HCT116 (cell line): ENCODE measurements around the gene COBL. TPM values are rescaled to one million over a fixed set of nuclear protein-coding genes. Genes with fewer than 3 reads are reported as not detected.

Source experiments
- ATAC-seq: fragments of 200-7000 bp; cut with Tn5 transposase; 2 replicates; pipeline ENCODE4 v1.9.1; 2020; ENCODE audit warnings: mild to moderate bottlenecking, moderate library complexity
- BruUV-seq: library from RNA; stranded (reverse); fragments of 400-500 nt; replicated peaks from 2 replicates; lab custom pipeline; 2021; lab: Mats Ljungman, UMichigan
- CTCF ChIA-PET: fragments of 300-600 bp; sonication (Branson Sonifier 250); formaldehyde crosslinking; loops from one replicate; lab custom pipeline; 2021; ENCODE audit warnings: antibody characterized with exemption; lab: Charles Lee
- POLR2A ChIA-PET: fragments of 300-600, 350-600 bp; sonication (Branson Sonifier 250); formaldehyde crosslinking; loops from one replicate; lab custom pipeline; 2021; ENCODE audit warnings: antibody characterized with exemption; lab: Charles Lee
- RAD21 ChIA-PET, 2 experiments: fragments of 300-600 bp; sonication (Branson Sonifier 250); formaldehyde crosslinking; loops; one replicate each; lab custom pipeline; 2023; ENCODE audit warnings: low total read pairs in 2 of 2; ENCODE audit not compliant: uncharacterized antibody in 2 of 2, unreplicated experiment in 2 of 2, low non-redundant PET in 1 of 2; lab: Charles Lee
- DNase-seq: peaks from one replicate; pipeline ENCODE4 v3.0.0-alpha.2; 2010; ENCODE audit warnings: low read depth, low spot score
- H2AFZ ChIP-seq: fragments of 200-600 bp; shearing (Covaris generic), sonication (generic); 2 replicates; pipeline ENCODE4 v1.6.1; 2017; ENCODE audit warnings: low read depth, mixed run types, mixed read lengths, antibody characterized with exemption, low read length; ENCODE audit not compliant: poor library complexity, severe bottlenecking
- H3K27ac ChIP-seq: 2 replicates; pipeline ENCODE4 v1.5.1; 2012; ENCODE audit warnings: low read depth, low read length
- H3K27me3 ChIP-seq: fragments of 200-600 bp; sonication (generic); 2 replicates; pipeline ENCODE4 v1.6.1; 2016; ENCODE audit warnings: mixed run types, low read length, mixed read lengths; ENCODE audit not compliant: insufficient read depth
- H3K36me3 ChIP-seq, 2 experiments: fragments of 200-500 bp in 1 of 2; fragments of 200-600 bp in 1 of 2; sonication (Bioruptor generic) in 1 of 2; sonication (generic) in 1 of 2; 2 replicates each; pipeline versions ENCODE4 v1.5.1 to v1.6.1; 2014 to 2016; ENCODE audit warnings: low read length in 2 of 2, inconsistent platforms in 1 of 2, mixed read lengths in 1 of 2, mixed run types in 1 of 2; ENCODE audit not compliant: insufficient read depth in 2 of 2, control insufficient read depth in 1 of 2
- H3K4me1 ChIP-seq, 2 experiments: fragments of 200-600 bp in 1 of 2; sonication (generic) in 1 of 2; 2 replicates each; pipeline versions ENCODE4 v1.5.1 to v1.6.1; 2012 to 2017; ENCODE audit warnings: low read length in 2 of 2, inconsistent platforms in 1 of 2, mild to moderate bottlenecking in 1 of 2, mixed read lengths in 1 of 2, mixed run types in 1 of 2, moderate library complexity in 1 of 2; ENCODE audit not compliant: insufficient read depth in 2 of 2, control insufficient read depth in 1 of 2
- H3K4me2 ChIP-seq: fragments of 200-600 bp; sonication (generic); 2 replicates; pipeline ENCODE4 v1.6.1; 2017; ENCODE audit warnings: mixed run types, low read length, mixed read lengths
- H3K4me3 ChIP-seq, 2 experiments: fragments of 200-600 bp in 1 of 2; sonication (generic) in 1 of 2; replicated peaks in 1 of 2; 2 replicates each; pipeline ENCODE4 v1.5.1; 2011 to 2016; ENCODE audit warnings: low read length in 2 of 2, control low read depth in 1 of 2, low read depth in 1 of 2, mild to moderate bottlenecking in 1 of 2, mixed read lengths in 1 of 2, mixed run types in 1 of 2
- H3K79me2 ChIP-seq: fragments of 200-600 bp; sonication (generic); 2 replicates; pipeline ENCODE4 v1.6.1; 2017; ENCODE audit warnings: mild to moderate bottlenecking, mixed run types, low read length, moderate library complexity, mixed read lengths; ENCODE audit not compliant: insufficient read depth
- H3K9ac ChIP-seq: fragments of 200-600 bp; sonication (generic); 2 replicates; pipeline ENCODE4 v1.6.1; 2016; ENCODE audit warnings: low read length, mixed read lengths
- H3K9me2 ChIP-seq: fragments of 200-600 bp; sonication (generic), shearing (Covaris generic); 2 replicates; pipeline ENCODE4 v1.6.1; 2017; ENCODE audit warnings: mixed run types, mild to moderate bottlenecking, moderate library complexity; ENCODE audit not compliant: insufficient read depth
- H3K9me3 ChIP-seq, 2 experiments: fragments of 200-500 bp in 1 of 2; fragments of 200-600 bp in 1 of 2; sonication (Bioruptor generic) in 1 of 2; sonication (generic) in 1 of 2; 2 replicates each; pipeline ENCODE4 v1.6.1; 2014 to 2017; ENCODE audit warnings: low read length in 2 of 2, mixed read lengths in 2 of 2, inconsistent platforms in 1 of 2, low read depth in 1 of 2, mild to moderate bottlenecking in 1 of 2, mixed run types in 1 of 2, moderate library complexity in 1 of 2; ENCODE audit not compliant: control insufficient read depth in 1 of 2, insufficient read depth in 1 of 2
- H4K20me1 ChIP-seq: fragments of 200-600 bp; sonication (generic), shearing (Covaris generic); 2 replicates; pipeline ENCODE4 v1.6.1; 2017; ENCODE audit warnings: mixed run types, mild to moderate bottlenecking, moderate library complexity; ENCODE audit not compliant: insufficient read depth
- ATF3 ChIP-seq: IDR thresholded peaks from 2 replicates; pipeline ENCODE4 v1.6.1; 2012
- CBX3 ChIP-seq: IDR thresholded peaks from 2 replicates; pipeline ENCODE4 v1.6.1; 2012; ENCODE audit warnings: low read depth
- CEBPB ChIP-seq: IDR thresholded peaks from 2 replicates; pipeline ENCODE4 v1.6.1; 2012; ENCODE audit warnings: low read depth
- CTCF ChIP-seq, 3 experiments: fragments of 200-600 bp in 1 of 3; sonication (generic) in 1 of 3; IDR thresholded peaks in 2 of 3; conservative IDR thresholded peaks in 1 of 3; 2 replicates each; pipeline ENCODE4 v1.5.1; 2012 to 2017; ENCODE audit warnings: low read depth in 2 of 3, low read length in 2 of 3, antibody characterized with exemption in 1 of 3, borderline replicate concordance in 1 of 3, control low read depth in 1 of 3, mild to moderate bottlenecking in 1 of 3, mixed read lengths in 1 of 3, mixed run types in 1 of 3, moderate library complexity in 1 of 3; ENCODE audit not compliant: insufficient read depth in 1 of 3
- EGR1 ChIP-seq: IDR thresholded peaks from 2 replicates; pipeline ENCODE4 v1.6.1; 2012; ENCODE audit warnings: low read depth
- ELF1 ChIP-seq: IDR thresholded peaks from 2 replicates; pipeline ENCODE4 v1.6.1; 2012; ENCODE audit warnings: low read depth, borderline replicate concordance
- EZH2 ChIP-seq: fragments of 200-600 bp; sonication (generic); IDR thresholded peaks from 2 replicates; pipeline ENCODE4 v1.6.1; 2017; ENCODE audit warnings: antibody characterized with exemption, mixed run types
- EZH2phosphoT487 ChIP-seq: fragments of 200-600 bp; IDR thresholded peaks from 2 replicates; pipeline ENCODE4 v1.6.1; 2018; ENCODE audit warnings: antibody characterized with exemption, borderline replicate concordance
- FOSL1 ChIP-seq: IDR thresholded peaks from 2 replicates; pipeline ENCODE4 v1.6.1; 2012; ENCODE audit warnings: low read depth
- JUND ChIP-seq: IDR thresholded peaks from 2 replicates; pipeline ENCODE4 v1.6.1; 2012
- MAX ChIP-seq: IDR thresholded peaks from 2 replicates; pipeline ENCODE4 v1.6.1; 2012
- POLR2A ChIP-seq: IDR thresholded peaks from 2 replicates; pipeline ENCODE4 v1.7.0; 2011; ENCODE audit warnings: borderline replicate concordance; ENCODE audit not compliant: insufficient read depth, insufficient read length; ENCODE audit errors: extremely low read depth
- POLR2AphosphoS5 ChIP-seq: IDR thresholded peaks from 2 replicates; pipeline ENCODE4 v1.6.1; 2011; ENCODE audit warnings: mild to moderate bottlenecking, low read depth, low read length, moderate library complexity
- RAD21 ChIP-seq: IDR thresholded peaks from 2 replicates; pipeline ENCODE4 v1.6.1; 2012; ENCODE audit warnings: low read depth, mild to moderate bottlenecking
- SIN3A ChIP-seq: IDR thresholded peaks from 2 replicates; pipeline ENCODE4 v1.6.1; 2012; ENCODE audit warnings: low read depth
- SP1 ChIP-seq: IDR thresholded peaks from 2 replicates; pipeline ENCODE4 v1.6.1; 2012; ENCODE audit warnings: low read depth
- TCF7L2 ChIP-seq: IDR thresholded peaks from 2 replicates; pipeline ENCODE4 v1.7.0; 2011; ENCODE audit warnings: borderline replicate concordance, inconsistent platforms; ENCODE audit not compliant: insufficient read depth, insufficient read length; ENCODE audit errors: extremely low read depth
- YY1 ChIP-seq: IDR thresholded peaks from 2 replicates; pipeline ENCODE4 v1.6.1; 2011; ENCODE audit warnings: low read length, low read depth, moderate library complexity, mild to moderate bottlenecking; ENCODE audit not compliant: insufficient replicate concordance; ENCODE audit errors: extremely low read depth
- ZFX ChIP-seq: fragments of 450-650 bp; IDR thresholded peaks from 2 replicates; pipeline ENCODE4 v1.6.1; 2017
- ZNF274 ChIP-seq: fragments of 200-500 bp; sonication (Bioruptor generic); IDR thresholded peaks from 2 replicates; pipeline ENCODE4 v1.6.1; 2014; ENCODE audit warnings: mild to moderate bottlenecking, low read depth, low read length, inconsistent platforms
- intact Hi-C: fragments of 100-400 bp; cut with micrococcal nuclease; formaldehyde crosslinking; loops from 2 replicates; pipeline ENCODE4 v1.10.0; 2022
- total RNA-seq: library from RNA; stranded (reverse); gene quantifications from one replicate; pipeline ENCODE4 v1.2.1, GENCODE V29; 2021; ENCODE audit not compliant: unreplicated experiment

Gene COBL
- total RNA-seq, 1 experiment from 2014 or later = 19.3 TPM

- POLR2A ChIA-PET = no interaction called here
- DNase-seq = no peak
- no peak overlapping the region for H3K27ac ChIP-seq
- BruUV-seq = no TSS peak
- H3K36me3 ChIP-seq = no peaks in the 10 kb centered on the region
- no peak for ATAC-seq
- no peak overlapping the region for H2AFZ ChIP-seq
- H3K4me2 ChIP-seq = no peak overlapping the region
- no peak overlapping the region for H3K4me3 ChIP-seq
- H4K20me1 ChIP-seq = no peaks in the 10 kb centered on the region
- H3K27me3 ChIP-seq = no peaks in the 10 kb centered on the region
- no peaks in the 10 kb centered on the region for H3K4me1 ChIP-seq
- no peaks in the 10 kb centered on the region for H3K79me2 ChIP-seq
- H3K9ac ChIP-seq = no peak overlapping the region
- H3K9me3 ChIP-seq = no peaks in the 10 kb centered on the region
- TF ChIP-seq YY1 = no peak
- TF ChIP-seq ELF1 = no peak
- TF ChIP-seq ZFX = no peak
- TF ChIP-seq SIN3A = no peak
- no peak for TF ChIP-seq FOSL1
- TF ChIP-seq EZH2 = no peak
- TF ChIP-seq SP1 = no peak
- no peak for TF ChIP-seq ATF3
- no peak for TF ChIP-seq EZH2phosphoT487
- TF ChIP-seq POLR2AphosphoS5 = no peak
- TF ChIP-seq MAX = no peak
- no peak for TF ChIP-seq CTCF (IDR thresholded peaks at IDR 0.05 in 2 of 3, conservative IDR thresholded peaks at IDR 0.05 in 1 of 3; ENCODE audit: borderline replicate concordance in 1 of 3, insufficient read depth in 1 of 3, low read depth in 2 of 3, low read length in 2 of 3)
- TF ChIP-seq EGR1 = no peak
- TF ChIP-seq RAD21 = no peak
- TF ChIP-seq JUND = no peak
- TF ChIP-seq POLR2A = no peak
- TF ChIP-seq ZNF274 = no peak
- no peak for TF ChIP-seq TCF7L2
- no peak for TF ChIP-seq CBX3
- no peak for TF ChIP-seq CEBPB
- TF ChIP-seq, all 23 proteins: peak for 0
- H3K9me2 ChIP-seq = no peaks in the 10 kb centered on the region
- intact Hi-C loops = no loop called here
- ChIA-PET RAD21 (interaction anchor here in 1 of 2 experiments (0.6 kb wide), 1 partner anchor 32 kb away, joined by 3 read pairs; no protein-coding TSS in a partner anchor), CTCF (no interaction called here)
Measured at GRCh38 chr7:51108134-51108533, 208.5 kb downstream of the COBL start.
